Caco-2 (cell line): ENCODE measurements around the gene AK3. TPM values are rescaled to one million over a fixed set of nuclear protein-coding genes. Genes with fewer than 3 reads are reported as not detected.

Experiments used
- BruUV-seq: library from RNA; stranded (reverse); fragments of 400-500 nt; replicated peaks from 2 replicates; lab custom pipeline; 2021; lab: Mats Ljungman, UMichigan
- CTCF ChIA-PET: fragments of 300-600 bp; sonication (Branson Sonifier 250); formaldehyde crosslinking; loops from one replicate; lab custom pipeline; 2022; ENCODE audit warnings: antibody characterized with exemption; lab: Charles Lee
- POLR2A ChIA-PET: fragments of 300-600 bp; sonication (Branson Sonifier 250); formaldehyde crosslinking; loops from one replicate; lab custom pipeline; 2022; ENCODE audit warnings: antibody characterized with exemption; lab: Charles Lee
- DNase-seq, 2 experiments: peaks; one replicate each; pipeline versions ENCODE4 v3.0.0 to v3.0.0-alpha.2; 2020 to 2022
- H3K27me3 ChIP-seq: replicated peaks from 2 replicates; pipeline ENCODE4 v1.6.0; 2011; ENCODE audit warnings: low read length; ENCODE audit not compliant: control insufficient read depth, insufficient read depth
- H3K36me3 ChIP-seq: 2 replicates; pipeline ENCODE4 v1.5.1; 2011; ENCODE audit warnings: low read length; ENCODE audit not compliant: control insufficient read depth, insufficient read depth
- H3K4me1 ChIP-seq: fragments of 250-450 bp; sonication (Bioruptor Pico); 2 replicates; pipeline ENCODE4 v1.5.1; 2020; ENCODE audit warnings: mild to moderate bottlenecking
- H3K4me3 ChIP-seq: 2 replicates; pipeline ENCODE4 v1.5.1; 2011; ENCODE audit warnings: low read depth, mild to moderate bottlenecking, control low read depth, low read length
- H3K9me3 ChIP-seq: fragments of 250-450 bp; sonication (Bioruptor Pico); 2 replicates; pipeline ENCODE4 v1.5.1; 2020; ENCODE audit warnings: mild to moderate bottlenecking, moderate library complexity
- H3K27ac Mint-ChIP-seq: one replicate; pipeline ENCODE4 v1.8.0; 2022; ENCODE audit warnings: mixed read lengths; ENCODE audit not compliant: unreplicated experiment
- H3K27me3 Mint-ChIP-seq: one replicate; pipeline ENCODE4 v1.8.0; 2022; ENCODE audit warnings: mixed read lengths; ENCODE audit not compliant: insufficient read depth, unreplicated experiment
- H3K36me3 Mint-ChIP-seq: one replicate; pipeline ENCODE4 v1.8.0; 2022; ENCODE audit warnings: mild to moderate bottlenecking, mixed read lengths; ENCODE audit not compliant: insufficient read depth, unreplicated experiment
- H3K4me1 Mint-ChIP-seq: one replicate; pipeline ENCODE4 v1.8.0; 2022; ENCODE audit warnings: low read depth, mixed read lengths; ENCODE audit not compliant: unreplicated experiment
- H3K4me3 Mint-ChIP-seq: one replicate; pipeline ENCODE4 v1.8.0; 2022; ENCODE audit warnings: mild to moderate bottlenecking, moderate library complexity, mixed read lengths; ENCODE audit not compliant: unreplicated experiment
- H3K9me3 Mint-ChIP-seq: one replicate; pipeline ENCODE4 v1.8.0; 2022; ENCODE audit warnings: mixed read lengths; ENCODE audit not compliant: unreplicated experiment
- CTCF ChIP-seq, 2 experiments: fragments of 200-600 bp in 1 of 2; IDR thresholded peaks; 1 replicate in 1 of 2; 2 replicates in 1 of 2; pipeline versions ENCODE4 v1.5.1 to v1.8.0; 2011 to 2022; ENCODE audit warnings: antibody characterized with exemption in 1 of 2, control low read depth in 1 of 2, inconsistent platforms in 1 of 2, low read depth in 1 of 2, low read length in 1 of 2, mild to moderate bottlenecking in 1 of 2, moderate library complexity in 1 of 2; ENCODE audit not compliant: insufficient read depth in 1 of 2, severe bottlenecking in 1 of 2, unreplicated experiment in 1 of 2
- intact Hi-C: fragments of 100-400 bp; cut with micrococcal nuclease; formaldehyde crosslinking; loops from one replicate; pipeline ENCODE4 v1.10.0; 2022; ENCODE audit not compliant: unreplicated experiment
- total RNA-seq: library from RNA; stranded (reverse); gene quantifications from 2 replicates; pipeline ENCODE4 v1.2.3, GENCODE V29; 2022

The AK3 gene
- total RNA-seq, 1 experiment from 2014 or later = 32.0 TPM

- no peaks in the 10 kb centered on the region for H3K27me3 Mint-ChIP-seq
- H3K4me1 Mint-ChIP-seq = no peaks in the 10 kb centered on the region
- no peaks in the 10 kb centered on the region for H3K36me3 Mint-ChIP-seq
- Histone ChIP-seq H3K9me3 (no peaks in the 10 kb centered on the region), H3K4me3 (no peak overlapping the region), H3K27me3 (no peaks in the 10 kb centered on the region), H3K4me1 (no peaks in the 10 kb centered on the region), H3K36me3 (0 out of 2 replicates have a peak, but pooled peaks cover 1% of the 10 kb centered on the region)
- ChIA-PET CTCF (no interaction called here), POLR2A (no interaction called here)
- no TSS peak for BruUV-seq
- H3K4me3 Mint-ChIP-seq = no peak overlapping the region
- no peak overlapping the region for H3K27ac Mint-ChIP-seq
- no peaks in the 10 kb centered on the region for H3K9me3 Mint-ChIP-seq
- intact Hi-C loops = no loop called here
- no peak for TF ChIP-seq CTCF (IDR thresholded peaks at IDR 0.05; ENCODE audit: insufficient read depth in 1 of 2, low read depth in 1 of 2, low read length in 1 of 2, severe bottlenecking in 1 of 2, unreplicated experiment in 1 of 2)
- no peak for DNase-seq
These were observed 50.9 kb downstream of the AK3 start for GRCh38 chr9:4690144-4690543.

GRCh38 chr9:4689687-4690104, 51.3 kb downstream of the AK3 start:
- BruUV-seq = no TSS peak
- Histone ChIP-seq H3K9me3 (no peaks in the 10 kb centered on the region), H3K36me3 (0 out of 2 replicates have a peak, but pooled peaks cover 1% of the 10 kb centered on the region), H3K4me1 (no peaks in the 10 kb centered on the region), H3K27me3 (no peaks in the 10 kb centered on the region), H3K4me3 (no peak overlapping the region)
- H3K4me3 Mint-ChIP-seq = no peak overlapping the region
- no peaks in the 10 kb centered on the region for H3K36me3 Mint-ChIP-seq
- H3K27me3 Mint-ChIP-seq = no peaks in the 10 kb centered on the region
- H3K4me1 Mint-ChIP-seq = no peaks in the 10 kb centered on the region
- no peaks in the 10 kb centered on the region for H3K9me3 Mint-ChIP-seq
- TF ChIP-seq CTCF (IDR thresholded peaks at IDR 0.05; ENCODE audit: insufficient read depth in 1 of 2, low read depth in 1 of 2, low read length in 1 of 2, severe bottlenecking in 1 of 2, unreplicated experiment in 1 of 2) = no peak
- POLR2A ChIA-PET = no interaction called here
- CTCF ChIA-PET = no interaction called here
- intact Hi-C loops = no loop called here
- DNase-seq = no peak
- no peak overlapping the region for H3K27ac Mint-ChIP-seq

- no peak for DNase-seq
- Histone ChIP-seq H3K4me3 (no peak overlapping the region), H3K36me3 (0 out of 2 replicates have a peak, but pooled peaks cover 1% of the 10 kb centered on the region), H3K27me3 (no peaks in the 10 kb centered on the region), H3K4me1 (no peaks in the 10 kb centered on the region), H3K9me3 (no peaks in the 10 kb centered on the region)
- H3K4me1 Mint-ChIP-seq = no peaks in the 10 kb centered on the region
- H3K36me3 Mint-ChIP-seq = no peaks in the 10 kb centered on the region
- no peak for TF ChIP-seq CTCF (IDR thresholded peaks at IDR 0.05; ENCODE audit: insufficient read depth in 1 of 2, low read depth in 1 of 2, low read length in 1 of 2, severe bottlenecking in 1 of 2, unreplicated experiment in 1 of 2)
- H3K27ac Mint-ChIP-seq = no peak overlapping the region
- H3K9me3 Mint-ChIP-seq = no peaks in the 10 kb centered on the region
- BruUV-seq = no TSS peak
- no peaks in the 10 kb centered on the region for H3K27me3 Mint-ChIP-seq
- H3K4me3 Mint-ChIP-seq = no peak overlapping the region
- intact Hi-C loops = no loop called here
- CTCF ChIA-PET = no interaction called here
- POLR2A ChIA-PET = no interaction called here
These were observed 52.0 kb downstream of the AK3 start for GRCh38 chr9:4689021-4689420.
